ENCODE results near the gene OXTR. TPM values are rescaled to one million over a fixed set of nuclear protein-coding genes. Genes with fewer than 3 reads are reported as not detected.

OXTR gene
- total RNA-seq, 1 experiment from 2014 or later, result 21.5 TPM

GRCh38 chr3:8764528-8764927, 4.9 kb downstream of the OXTR start:
- intact Hi-C loops (cut with micrococcal nuclease), result no loop called here
- no peaks in the 10 kb centered on the region for H4K20me1 ChIP-seq (ENCODE audit: low read length)
- H3K27me3 ChIP-seq (ENCODE audit: low read length), result no peaks in the 10 kb centered on the region
- POLR2A ChIA-PET (ENCODE audit: unreplicated experiment), result no interaction called here
- peaks cover 33% of the 10 kb centered on the region; the same call in 1 of the 2 replicates for H3K4me1 ChIP-seq (ENCODE audit: insufficient read depth, low read length)
- no peaks in the 10 kb centered on the region for H3K9me2 ChIP-seq (replicated peaks; ENCODE audit: low read length)
- no peak overlapping the region for H3K27ac ChIP-seq (ENCODE audit: low read length)
- no peaks in the 10 kb centered on the region for H3F3A ChIP-seq (ENCODE audit: low read length, unreplicated experiment)
- CTCF ChIA-PET, result no interaction called here
- BruUV-seq (replicated peaks), result no TSS peak
- DNase-seq (no peak), ATAC-seq (no peak)
- H3K9me3 ChIP-seq (ENCODE audit: low read length), result no peaks in the 10 kb centered on the region
- H3K36me3 ChIP-seq (ENCODE audit: low read depth, low read length), result no peaks in the 10 kb centered on the region
- no peak overlapping the region for H3K4me3 ChIP-seq (ENCODE audit: low read length)
- no peak for TF ChIP-seq EZH2phosphoT487 (IDR thresholded peaks at IDR 0.05; ENCODE audit: borderline replicate concordance, low read length)
- TF ChIP-seq EZH2 (IDR thresholded peaks at IDR 0.05; ENCODE audit: low read length, unreplicated experiment), result no peak
- H2AFZ ChIP-seq (ENCODE audit: low read length), result no peak overlapping the region
- no peak overlapping the region for H3K9ac ChIP-seq (ENCODE audit: low read length)
- H3K4me2 ChIP-seq (ENCODE audit: low read length), result no peak overlapping the region
- H3K79me2 ChIP-seq (ENCODE audit: low read length), result peaks cover 11% of the 10 kb centered on the region

GRCh38 chr3:8762607-8763377, 6.6 kb downstream of the OXTR start:
- Histone ChIP-seq H3K9me3 (ENCODE audit: low read length) (no peaks in the 10 kb centered on the region), H3K36me3 (ENCODE audit: low read depth, low read length) (no peaks in the 10 kb centered on the region), H2AFZ (ENCODE audit: low read length) (no peak overlapping the region), H3K27ac (ENCODE audit: low read length) (no peak overlapping the region), H3K27me3 (ENCODE audit: low read length) (no peaks in the 10 kb centered on the region), H3K4me3 (ENCODE audit: low read length) (no peak overlapping the region), H3K4me1 (ENCODE audit: insufficient read depth, low read length) (peaks cover 22% of the 10 kb centered on the region; the same call in 1 of the 2 replicates), H3K79me2 (ENCODE audit: low read length) (peaks cover 11% of the 10 kb centered on the region), H3F3A (ENCODE audit: low read length, unreplicated experiment) (no peaks in the 10 kb centered on the region), H4K20me1 (ENCODE audit: low read length) (no peaks in the 10 kb centered on the region), H3K9me2 (replicated peaks; ENCODE audit: low read length) (no peaks in the 10 kb centered on the region), H3K9ac (ENCODE audit: low read length) (no peak overlapping the region), H3K4me2 (ENCODE audit: low read length) (no peak overlapping the region)
- CTCF ChIA-PET, result no interaction called here
- DNase-seq (no peak), ATAC-seq (no peak)
- no peak for TF ChIP-seq EZH2 (IDR thresholded peaks at IDR 0.05; ENCODE audit: low read length, unreplicated experiment)
- TF ChIP-seq EZH2phosphoT487 (IDR thresholded peaks at IDR 0.05; ENCODE audit: borderline replicate concordance, low read length), result no peak
- no peak for TF ChIP-seq CTCF (conservative IDR thresholded peaks at IDR 0.05; ENCODE audit: low read depth, low read length)
- BruUV-seq (replicated peaks), result no TSS peak
- POLR2A ChIA-PET (ENCODE audit: unreplicated experiment), result no interaction called here
- intact Hi-C loops (cut with micrococcal nuclease), result no loop called here

- CTCF ChIA-PET, result no interaction called here
- intact Hi-C loops (cut with micrococcal nuclease), result no loop called here
- no peaks in the 10 kb centered on the region for H3K27me3 ChIP-seq (ENCODE audit: low read length)
- TF ChIP-seq EZH2 (IDR thresholded peaks at IDR 0.05; ENCODE audit: low read length, unreplicated experiment) (no peak), EZH2phosphoT487 (IDR thresholded peaks at IDR 0.05; ENCODE audit: borderline replicate concordance, low read length) (no peak), CTCF (conservative IDR thresholded peaks at IDR 0.05; ENCODE audit: low read depth, low read length) (no peak)
- no peak overlapping the region for H3K27ac ChIP-seq (ENCODE audit: low read length)
- H3K9ac ChIP-seq (ENCODE audit: low read length), result no peak overlapping the region
- H3K9me3 ChIP-seq (ENCODE audit: low read length), result no peaks in the 10 kb centered on the region
- POLR2A ChIA-PET (ENCODE audit: unreplicated experiment), result interaction anchor here (0.7 kb wide), 1 partner anchor 49 kb away, joined by 3 read pairs; no protein-coding TSS in a partner anchor
- H3K36me3 ChIP-seq (ENCODE audit: low read depth, low read length), result no peaks in the 10 kb centered on the region
- no TSS peak for BruUV-seq (replicated peaks)
- H3K9me2 ChIP-seq (replicated peaks; ENCODE audit: low read length), result no peaks in the 10 kb centered on the region
- ATAC-seq, result no peak
- peaks cover 13% of the 10 kb centered on the region; the same call in 1 of the 2 replicates for H3K4me1 ChIP-seq (ENCODE audit: insufficient read depth, low read length)
- H3K4me3 ChIP-seq (ENCODE audit: low read length), result no peak overlapping the region
- DNase-seq, result no peak
- no peak overlapping the region for H2AFZ ChIP-seq (ENCODE audit: low read length)
- no peak overlapping the region for H3K4me2 ChIP-seq (ENCODE audit: low read length)
- no peaks in the 10 kb centered on the region for H4K20me1 ChIP-seq (ENCODE audit: low read length)
- peaks cover 6% of the 10 kb centered on the region for H3K79me2 ChIP-seq (ENCODE audit: low read length)
- no peaks in the 10 kb centered on the region for H3F3A ChIP-seq (ENCODE audit: low read length, unreplicated experiment)
Observed at GRCh38 chr3:8761866-8762265, 7.5 kb downstream of the OXTR start.

Data from PC-3 (cell line).